SK-N-SH (cell line): ENCODE data around the gene DLL4. TPM values are rescaled to one million over a fixed set of nuclear protein-coding genes. Genes with fewer than 3 reads are reported as not detected.

Source experiments
- CTCF ChIA-PET: fragments of 300-600, 350-600 bp; formaldehyde crosslinking; extraction: SDS; loops from one replicate; lab custom pipeline; 2021; lab: Yijun Ruan, JAX
- POLR2A ChIA-PET: fragments of 350-600 bp; sonication (Branson Sonifier 250); formaldehyde crosslinking; extraction: SDS; loops from one replicate; lab custom pipeline; 2020; ENCODE audit warnings: antibody characterized with exemption, inconsistent platforms; lab: Yijun Ruan, JAX
- DNase-seq: peaks from one replicate; pipeline ENCODE4 v3.0.0; 2012
- H2AFZ ChIP-seq: fragments of 200-600 bp; sonication (generic); 2 replicates; pipeline ENCODE4 v1.8.1; 2016; ENCODE audit warnings: antibody characterized with exemption, mild to moderate bottlenecking, low read depth
- H3F3A ChIP-seq: fragments of 200-600 bp; sonication (generic); replicated peaks from 2 replicates; pipeline ENCODE3; 2016; ENCODE audit warnings: antibody characterized with exemption, mild to moderate bottlenecking; ENCODE audit not compliant: insufficient read depth
- H3K27ac ChIP-seq, 2 experiments: fragments of 200-500 bp in 1 of 2; fragments of 200-600 bp in 1 of 2; sonication (Bioruptor generic) in 1 of 2; sonication (generic), shearing (Covaris generic) in 1 of 2; 2 replicates each; pipeline versions ENCODE4 v1.5.1 to v1.6.1; 2014 to 2016; ENCODE audit warnings: low read depth in 2 of 2, inconsistent platforms in 1 of 2, low read length in 1 of 2, mild to moderate bottlenecking in 1 of 2, mixed read lengths in 1 of 2
- H3K27me3 ChIP-seq: fragments of 200-600 bp; sonication (generic), shearing (Covaris generic); 2 replicates; pipeline ENCODE4 v1.6.1; 2016; ENCODE audit warnings: mixed run types; ENCODE audit not compliant: insufficient read depth
- H3K36me3 ChIP-seq, 2 experiments: fragments of 200-500 bp in 1 of 2; fragments of 200-600 bp in 1 of 2; sonication (Bioruptor generic) in 1 of 2; sonication (generic) in 1 of 2; replicated peaks in 1 of 2; 2 replicates each; pipeline versions ENCODE3 to v1.5.1; 2014 to 2016; ENCODE audit warnings: low read length in 1 of 2, mild to moderate bottlenecking in 1 of 2; ENCODE audit not compliant: insufficient read depth in 2 of 2, control insufficient read depth in 1 of 2
- H3K4me1 ChIP-seq, 2 experiments: fragments of 200-500 bp in 1 of 2; fragments of 200-600 bp in 1 of 2; sonication (Bioruptor generic) in 1 of 2; sonication (generic), shearing (Covaris generic) in 1 of 2; 2 replicates each; pipeline versions ENCODE4 v1.5.1 to v1.6.1; 2014 to 2016; ENCODE audit warnings: low read depth in 1 of 2, low read length in 1 of 2, mixed run types in 1 of 2; ENCODE audit not compliant: insufficient read depth in 2 of 2, control insufficient read depth in 1 of 2
- H3K4me2 ChIP-seq: fragments of 200-600 bp; sonication (generic), shearing (Covaris generic); 2 replicates; pipeline ENCODE4 v1.6.1; 2017; ENCODE audit warnings: mixed run types
- H3K4me3 ChIP-seq, 2 experiments: fragments of 200-500 bp in 1 of 2; fragments of 200-600 bp in 1 of 2; sonication (Bioruptor generic) in 1 of 2; sonication (generic), shearing (Covaris generic) in 1 of 2; 2 replicates each; pipeline versions ENCODE4 v1.5.1 to v1.8.1; 2014 to 2016; ENCODE audit warnings: low read depth in 2 of 2, inconsistent platforms in 1 of 2, low read length in 1 of 2, mild to moderate bottlenecking in 1 of 2, mixed read lengths in 1 of 2, moderate library complexity in 1 of 2
- H3K79me2 ChIP-seq: fragments of 200-600 bp; sonication (generic); 2 replicates; pipeline ENCODE4 v1.8.1; 2017; ENCODE audit warnings: mild to moderate bottlenecking; ENCODE audit not compliant: insufficient read depth
- H3K9ac ChIP-seq: fragments of 200-600 bp; sonication (generic); 2 replicates; pipeline ENCODE4 v1.6.1; 2017; ENCODE audit warnings: mixed run types
- H3K9me2 ChIP-seq: fragments of 200-600 bp; sonication (generic); 2 replicates; pipeline ENCODE4 v1.6.1; 2017; ENCODE audit warnings: mixed run types
- H3K9me3 ChIP-seq: fragments of 200-600 bp; sonication (generic); 2 replicates; pipeline ENCODE4 v1.6.1; 2017; ENCODE audit warnings: mixed run types, mild to moderate bottlenecking, moderate library complexity
- H4K20me1 ChIP-seq: fragments of 200-600 bp; sonication (generic); 2 replicates; pipeline ENCODE4 v1.6.1; 2017; ENCODE audit warnings: mild to moderate bottlenecking, mixed run types; ENCODE audit not compliant: insufficient read depth
- FOXM1 ChIP-seq: IDR thresholded peaks from 2 replicates; pipeline ENCODE4 v1.4.0; 2012; ENCODE audit warnings: low read depth, mild to moderate bottlenecking
- GABPA ChIP-seq: IDR thresholded peaks from 2 replicates; pipeline ENCODE4 v1.4.0; 2012; ENCODE audit warnings: low read depth, mild to moderate bottlenecking
- MEF2A ChIP-seq: IDR thresholded peaks from 2 replicates; pipeline ENCODE4 v1.4.0; 2012; ENCODE audit warnings: low read depth, borderline replicate concordance
- NRF1 ChIP-seq: IDR thresholded peaks from 2 replicates; pipeline ENCODE4 v1.6.1; 2012; ENCODE audit warnings: low read depth, mild to moderate bottlenecking, low read length
- RXRA ChIP-seq: IDR thresholded peaks from 2 replicates; pipeline ENCODE4 v1.4.0; 2012; ENCODE audit warnings: low read depth, mild to moderate bottlenecking, borderline replicate concordance
- SIN3A ChIP-seq: IDR thresholded peaks from 2 replicates; pipeline ENCODE4 v1.6.1; 2012; ENCODE audit warnings: low read depth, mild to moderate bottlenecking, low read length, moderate library complexity, borderline replicate concordance
- WGBS: methylation state at CpG from one replicate; pipeline ENCODE4 v1.1.6; 2017; ENCODE audit warnings: low lambda C conversion rate; 5-methylcytosine and 5-hydroxymethylcytosine counted together
- polyA plus RNA-seq, 3 experiments: library from polyadenylated mRNA; depleted of rRNA; stranded (reverse); fragments of >200 nt; gene quantifications; 2 replicates each; pipeline ENCODE4 v1.2.3, GENCODE V29; 2012
- TF ChIP-seq, protein P1 (sequence below): fragments of 150-350 bp; IDR thresholded peaks from 2 replicates; pipeline ENCODE4 v1.6.1; 2017; ENCODE audit warnings: antibody characterized with exemption, low read length, low read depth, borderline replicate concordance
- TF ChIP-seq, protein P2 (sequence below): IDR thresholded peaks from 2 replicates; pipeline ENCODE4 v1.6.1; 2012; ENCODE audit warnings: mild to moderate bottlenecking, low read depth, low read length, moderate library complexity
- TF ChIP-seq, protein P3 (sequence below): IDR thresholded peaks from 2 replicates; pipeline ENCODE4 v1.4.0; 2012; ENCODE audit warnings: low read depth, borderline replicate concordance

Gene DLL4
- polyA plus RNA-seq, 1 of the 3 experiments (the other 2 are of a cell fraction), result 0.03 TPM

GRCh38 chr15:40944510-40945296 lies 15.6 kb downstream of the DLL4 start:
- no peak overlapping the region for H3K9ac ChIP-seq
- peaks cover 16% of the 10 kb centered on the region for H3F3A ChIP-seq
- no peak for DNase-seq
- 92% methylated on average over 11 of the region's 11 CpGs for WGBS
- no peak for TF ChIP-seq RXRA
- H3K9me2 ChIP-seq, result no peaks in the 10 kb centered on the region
- no peak overlapping the region for H3K4me3 ChIP-seq
- H3K4me1 ChIP-seq, result peaks cover 7 to 24% of the 10 kb centered on the region in 2 experiments; a peak in 2 of 4 replicates
- ChIA-PET POLR2A (interaction anchor here (1.1 kb wide), 1 partner anchor 8 kb away, joined by 3 read pairs; the partner anchor contains the start of gene CHAC1), CTCF (interaction anchor here (1.1 to 33.6 kb wide), 4 partner anchors 11 to 43 kb away, joined by 3 to 675 read pairs (median 6); partner anchors contain the start of genes DLL4 and VPS18)
- no peaks in the 10 kb centered on the region for H3K27me3 ChIP-seq
- H3K4me2 ChIP-seq, result no peak overlapping the region
- H4K20me1 ChIP-seq, result no peaks in the 10 kb centered on the region
- H2AFZ ChIP-seq, result no peak overlapping the region
- H3K79me2 ChIP-seq, result no peaks in the 10 kb centered on the region
- no peak overlapping the region for H3K27ac ChIP-seq
- H3K9me3 ChIP-seq, result no peaks in the 10 kb centered on the region
- no peaks in the 10 kb centered on the region for H3K36me3 ChIP-seq

DNA sequence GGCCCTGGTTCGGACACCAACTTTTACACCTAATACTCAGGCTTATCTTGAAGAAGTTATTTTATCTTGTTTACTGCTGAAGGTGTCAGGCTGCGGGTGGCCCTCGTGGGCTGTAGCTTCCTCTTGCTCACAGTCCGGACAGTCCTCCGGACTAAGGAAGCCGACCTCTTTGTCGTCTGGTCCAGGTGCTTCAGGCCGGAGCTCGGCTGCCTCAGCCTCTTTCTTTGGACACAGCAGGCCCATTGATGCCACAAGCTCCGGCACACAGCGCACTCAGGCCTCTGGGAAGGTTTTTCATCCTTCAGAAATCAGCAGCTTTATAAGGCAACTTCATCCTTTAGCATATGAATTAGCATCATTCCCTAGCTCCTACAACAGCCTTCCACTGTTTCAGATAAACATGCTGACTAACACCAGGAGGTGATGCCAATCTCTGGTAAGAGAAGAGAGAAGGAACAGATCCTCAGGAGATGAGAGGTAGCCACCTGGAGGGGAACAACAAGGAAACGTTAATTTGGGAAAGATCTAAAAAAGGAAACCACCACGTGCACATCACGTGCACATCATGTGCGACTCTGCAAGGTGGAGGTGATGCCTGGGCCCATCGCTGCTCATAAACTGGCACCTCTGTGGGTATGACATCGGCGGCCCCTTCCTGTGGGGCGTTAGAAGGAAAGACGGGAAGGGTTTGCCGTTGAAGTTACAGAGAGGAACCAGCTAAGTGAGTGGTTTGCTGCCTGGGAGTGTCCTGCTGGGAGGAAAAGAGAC lies 19.8 kb downstream of the DLL4 start:
- WGBS, result 90% methylated on average over 20 of the region's 21 CpGs
- Histone ChIP-seq H3K9ac (no peak overlapping the region), H3K27me3 (no peaks in the 10 kb centered on the region), H3F3A (no peaks in the 10 kb centered on the region), H3K9me3 (no peaks in the 10 kb centered on the region), H3K9me2 (no peaks in the 10 kb centered on the region), H3K79me2 (peaks cover 4% of the 10 kb centered on the region; the same call in 1 of the 2 replicates), H2AFZ (no peak overlapping the region), H3K27ac (no peak overlapping the region), H3K4me1 (peaks cover 5 to 9% of the 10 kb centered on the region in 2 experiments; a peak in 2 of 4 replicates), H3K4me3 (no peak overlapping the region), H3K36me3 (no peaks in the 10 kb centered on the region), H4K20me1 (no peaks in the 10 kb centered on the region), H3K4me2 (no peak overlapping the region)
- TF ChIP-seq GABPA, result no peak
- TF ChIP-seq NRF1, result no peak
- TF ChIP-seq, protein P1, sequence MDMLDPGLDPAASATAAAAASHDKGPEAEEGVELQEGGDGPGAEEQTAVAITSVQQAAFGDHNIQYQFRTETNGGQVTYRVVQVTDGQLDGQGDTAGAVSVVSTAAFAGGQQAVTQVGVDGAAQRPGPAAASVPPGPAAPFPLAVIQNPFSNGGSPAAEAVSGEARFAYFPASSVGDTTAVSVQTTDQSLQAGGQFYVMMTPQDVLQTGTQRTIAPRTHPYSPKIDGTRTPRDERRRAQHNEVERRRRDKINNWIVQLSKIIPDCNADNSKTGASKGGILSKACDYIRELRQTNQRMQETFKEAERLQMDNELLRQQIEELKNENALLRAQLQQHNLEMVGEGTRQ, result no peak
- ChIA-PET CTCF (interaction anchor here (0.9 to 7.2 kb wide), 5 partner anchors 8 to 73 kb away, joined by 3 to 66 read pairs (median 8); no protein-coding TSS in a partner anchor), POLR2A (no interaction called here)
- DNase-seq, result no peak

GRCh38 chr15:40949756-40950207 lies 20.6 kb downstream of the DLL4 start:
- POLR2A ChIA-PET, result no interaction called here
- TF ChIP-seq, protein P2, sequence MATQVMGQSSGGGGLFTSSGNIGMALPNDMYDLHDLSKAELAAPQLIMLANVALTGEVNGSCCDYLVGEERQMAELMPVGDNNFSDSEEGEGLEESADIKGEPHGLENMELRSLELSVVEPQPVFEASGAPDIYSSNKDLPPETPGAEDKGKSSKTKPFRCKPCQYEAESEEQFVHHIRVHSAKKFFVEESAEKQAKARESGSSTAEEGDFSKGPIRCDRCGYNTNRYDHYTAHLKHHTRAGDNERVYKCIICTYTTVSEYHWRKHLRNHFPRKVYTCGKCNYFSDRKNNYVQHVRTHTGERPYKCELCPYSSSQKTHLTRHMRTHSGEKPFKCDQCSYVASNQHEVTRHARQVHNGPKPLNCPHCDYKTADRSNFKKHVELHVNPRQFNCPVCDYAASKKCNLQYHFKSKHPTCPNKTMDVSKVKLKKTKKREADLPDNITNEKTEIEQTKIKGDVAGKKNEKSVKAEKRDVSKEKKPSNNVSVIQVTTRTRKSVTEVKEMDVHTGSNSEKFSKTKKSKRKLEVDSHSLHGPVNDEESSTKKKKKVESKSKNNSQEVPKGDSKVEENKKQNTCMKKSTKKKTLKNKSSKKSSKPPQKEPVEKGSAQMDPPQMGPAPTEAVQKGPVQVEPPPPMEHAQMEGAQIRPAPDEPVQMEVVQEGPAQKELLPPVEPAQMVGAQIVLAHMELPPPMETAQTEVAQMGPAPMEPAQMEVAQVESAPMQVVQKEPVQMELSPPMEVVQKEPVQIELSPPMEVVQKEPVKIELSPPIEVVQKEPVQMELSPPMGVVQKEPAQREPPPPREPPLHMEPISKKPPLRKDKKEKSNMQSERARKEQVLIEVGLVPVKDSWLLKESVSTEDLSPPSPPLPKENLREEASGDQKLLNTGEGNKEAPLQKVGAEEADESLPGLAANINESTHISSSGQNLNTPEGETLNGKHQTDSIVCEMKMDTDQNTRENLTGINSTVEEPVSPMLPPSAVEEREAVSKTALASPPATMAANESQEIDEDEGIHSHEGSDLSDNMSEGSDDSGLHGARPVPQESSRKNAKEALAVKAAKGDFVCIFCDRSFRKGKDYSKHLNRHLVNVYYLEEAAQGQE, result no peak
- TF ChIP-seq SIN3A (no peak), MEF2A (no peak), FOXM1 (no peak)
- TF ChIP-seq, protein P3, sequence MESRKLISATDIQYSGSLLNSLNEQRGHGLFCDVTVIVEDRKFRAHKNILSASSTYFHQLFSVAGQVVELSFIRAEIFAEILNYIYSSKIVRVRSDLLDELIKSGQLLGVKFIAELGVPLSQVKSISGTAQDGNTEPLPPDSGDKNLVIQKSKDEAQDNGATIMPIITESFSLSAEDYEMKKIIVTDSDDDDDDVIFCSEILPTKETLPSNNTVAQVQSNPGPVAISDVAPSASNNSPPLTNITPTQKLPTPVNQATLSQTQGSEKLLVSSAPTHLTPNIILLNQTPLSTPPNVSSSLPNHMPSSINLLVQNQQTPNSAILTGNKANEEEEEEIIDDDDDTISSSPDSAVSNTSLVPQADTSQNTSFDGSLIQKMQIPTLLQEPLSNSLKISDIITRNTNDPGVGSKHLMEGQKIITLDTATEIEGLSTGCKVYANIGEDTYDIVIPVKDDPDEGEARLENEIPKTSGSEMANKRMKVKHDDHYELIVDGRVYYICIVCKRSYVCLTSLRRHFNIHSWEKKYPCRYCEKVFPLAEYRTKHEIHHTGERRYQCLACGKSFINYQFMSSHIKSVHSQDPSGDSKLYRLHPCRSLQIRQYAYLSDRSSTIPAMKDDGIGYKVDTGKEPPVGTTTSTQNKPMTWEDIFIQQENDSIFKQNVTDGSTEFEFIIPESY, result no peak

More at GRCh38 chr15:40949756-40950207, 20.6 kb downstream of the DLL4 start:
- Histone ChIP-seq H3K36me3 (no peaks in the 10 kb centered on the region), H3F3A (no peaks in the 10 kb centered on the region), H3K79me2 (peaks cover 13% of the 10 kb centered on the region), H3K9me2 (no peaks in the 10 kb centered on the region), H2AFZ (no peak overlapping the region), H3K4me2 (no peak overlapping the region), H3K4me1 (peaks cover 5 to 14% of the 10 kb centered on the region in 2 experiments; a peak in 2 of 4 replicates), H3K27ac (no peak overlapping the region), H3K27me3 (no peaks in the 10 kb centered on the region), H3K9me3 (no peaks in the 10 kb centered on the region), H3K4me3 (no peak overlapping the region), H4K20me1 (no peaks in the 10 kb centered on the region), H3K9ac (no peak overlapping the region)
- WGBS, result 75% methylated on average over 7 of the region's 7 CpGs
- DNase-seq, result no peak
- CTCF ChIA-PET, result interaction anchor here (0.9 to 7.2 kb wide), 4 partner anchors 9 to 43 kb away, joined by 3 to 66 read pairs (median 8); no protein-coding TSS in a partner anchor
